HG03520 (cell line): Measurements from ENCODE around the gene DUSP1.

Experiments
- ATAC-seq: cut with Tn5 transposase; IDR thresholded peaks from one replicate; pipeline ENCODE4 v1.9.1; 2021; ENCODE audit warnings: mild to moderate bottlenecking, moderate library complexity; ENCODE audit not compliant: unreplicated experiment

Gene DUSP1

DNA sequence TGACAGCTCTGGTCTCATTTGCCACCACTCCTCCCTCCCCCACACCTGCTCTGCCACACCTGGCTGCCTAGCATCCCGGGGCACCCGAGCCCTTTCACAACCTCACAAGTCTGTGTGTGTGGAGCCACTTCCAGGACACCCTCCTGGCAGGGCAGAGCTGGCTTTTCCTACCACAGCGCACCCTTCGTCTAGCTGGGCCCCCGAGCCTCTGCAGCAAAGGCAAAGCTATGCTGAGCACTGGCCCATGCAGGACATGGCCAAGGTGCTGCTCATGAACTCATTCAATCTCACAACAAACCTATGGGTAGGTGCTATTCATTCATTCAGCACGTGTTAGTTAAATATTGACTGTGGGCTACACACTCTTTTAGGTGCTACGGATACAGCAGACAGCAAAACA, 43.4 kb downstream of the DUSP1 start:
- ATAC-seq: no peak

DNA sequence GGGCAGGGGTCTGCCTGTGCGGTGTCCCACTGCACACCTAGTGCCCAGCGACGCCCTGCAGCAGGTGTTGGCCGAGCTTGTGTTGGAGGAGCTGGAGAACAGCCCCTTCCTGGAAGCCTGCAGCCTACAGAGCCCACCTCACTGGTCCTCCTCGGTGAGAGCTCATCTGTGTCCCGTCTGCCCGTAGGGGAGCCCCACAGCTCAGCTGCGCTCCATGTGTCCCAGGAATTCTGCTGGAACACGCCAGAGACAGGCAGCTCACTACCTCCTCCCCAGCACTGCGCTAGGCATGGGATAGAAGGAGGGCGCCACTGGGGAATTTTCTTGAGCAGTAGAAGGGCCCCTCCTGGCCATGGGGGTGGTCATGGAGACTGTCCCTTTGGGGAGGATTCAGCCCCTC, 44.0 kb downstream of the DUSP1 start:
- ATAC-seq: no peak

DNA sequence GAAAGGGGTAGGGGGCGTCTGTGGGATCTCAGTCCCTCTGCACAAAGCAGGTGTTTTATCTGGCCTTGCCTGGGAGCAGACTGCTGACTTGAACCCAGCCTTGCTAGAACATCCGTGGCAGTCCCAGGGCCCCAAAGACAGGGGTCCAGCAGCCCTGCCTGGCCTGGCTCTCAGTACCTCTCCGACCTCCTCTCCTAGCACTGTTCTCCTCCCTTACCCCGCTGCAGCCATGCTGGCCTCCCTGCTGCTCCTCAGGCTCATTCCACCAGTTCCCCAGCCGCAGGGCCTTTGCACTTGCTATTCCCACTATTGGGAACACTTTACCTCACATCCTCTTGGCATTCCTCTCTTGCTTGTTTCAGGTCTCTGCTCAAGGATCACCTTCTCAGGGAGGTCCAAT, 45.2 kb downstream of the DUSP1 start:
- no peak for ATAC-seq

DNA sequence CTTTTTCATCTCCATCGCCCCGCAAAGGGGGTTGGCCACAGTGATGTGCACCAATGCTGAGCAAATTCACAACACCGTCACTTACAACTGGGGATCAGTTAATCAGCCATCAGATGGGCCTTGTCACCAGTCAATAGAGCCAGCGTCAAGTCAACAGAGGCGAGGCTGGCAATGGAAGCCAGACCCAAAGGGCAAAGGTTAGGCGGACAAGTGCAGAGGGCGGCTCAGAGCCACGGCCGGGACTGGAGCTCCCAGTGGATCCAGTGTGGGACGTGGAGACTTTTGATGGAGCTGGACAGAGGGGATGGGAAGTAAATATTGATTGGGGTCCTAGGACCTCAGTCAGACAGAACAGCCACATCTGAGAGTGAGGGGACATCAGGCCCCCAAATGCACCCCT, 45.7 kb downstream of the DUSP1 start:
- ATAC-seq: no peak

DNA sequence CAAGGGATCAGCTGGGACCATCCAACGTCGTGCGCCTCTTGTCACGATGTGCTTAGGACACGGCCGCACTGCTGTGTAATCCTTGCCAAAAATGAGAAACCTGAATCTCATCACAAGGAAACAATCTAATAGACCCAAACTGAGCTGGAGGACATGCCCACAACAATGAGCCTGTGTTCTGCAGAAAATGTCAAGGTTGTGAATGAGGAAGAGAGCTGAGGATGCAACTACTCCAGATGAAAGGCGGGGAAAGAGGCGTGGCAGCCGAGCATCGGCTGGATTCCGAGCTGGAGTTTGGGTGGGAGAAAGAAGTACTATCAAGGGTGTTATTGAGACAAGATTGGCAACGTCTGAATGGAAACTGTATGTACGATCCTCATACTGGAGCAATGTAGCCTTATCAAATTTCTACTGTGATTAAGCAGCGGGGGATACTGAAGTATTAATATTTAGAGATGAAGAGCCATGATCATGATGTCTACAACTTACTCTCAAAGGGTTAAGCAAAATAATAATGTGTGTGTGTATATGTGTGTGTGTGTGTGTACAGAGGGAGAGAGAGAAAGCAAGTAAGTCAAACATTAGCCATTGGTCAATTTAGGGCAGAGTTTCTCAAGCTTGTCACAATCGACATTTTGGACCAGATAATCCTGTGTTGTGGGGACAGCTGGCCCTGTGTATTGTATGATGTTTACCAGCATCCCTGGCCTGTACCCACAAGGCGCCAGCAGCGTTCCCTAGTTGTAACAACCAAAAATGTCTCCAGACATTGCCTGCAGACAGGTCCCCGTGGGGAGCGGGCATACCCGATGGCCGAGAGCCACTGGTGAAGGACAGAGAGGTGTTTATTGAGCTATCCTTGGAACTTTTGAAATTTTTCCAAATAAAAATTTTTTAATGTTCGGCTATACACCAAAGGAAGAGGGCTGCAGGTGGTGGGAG, 46.5 kb downstream of the DUSP1 start:
- no peak for ATAC-seq

DNA sequence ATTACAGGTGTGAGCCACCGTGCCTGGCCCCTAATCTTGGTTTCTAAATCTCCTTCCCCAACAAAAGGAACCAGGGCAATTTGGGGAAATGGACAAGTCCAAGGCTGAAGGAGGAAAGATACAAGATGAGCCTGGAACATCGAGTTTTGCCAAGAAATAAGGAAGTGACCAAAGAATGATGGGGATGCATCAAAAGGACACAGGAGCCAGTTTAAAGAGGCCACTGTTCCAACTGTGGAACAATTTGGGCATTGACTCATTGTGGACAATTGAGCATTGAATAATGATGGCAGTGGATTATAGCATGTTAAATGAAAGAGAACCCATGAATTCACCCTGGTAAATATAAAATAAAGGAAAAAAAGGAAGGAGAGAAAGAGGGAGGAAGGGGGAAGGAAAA, 47.5 kb downstream of the DUSP1 start:
- ATAC-seq: no peak

DNA sequence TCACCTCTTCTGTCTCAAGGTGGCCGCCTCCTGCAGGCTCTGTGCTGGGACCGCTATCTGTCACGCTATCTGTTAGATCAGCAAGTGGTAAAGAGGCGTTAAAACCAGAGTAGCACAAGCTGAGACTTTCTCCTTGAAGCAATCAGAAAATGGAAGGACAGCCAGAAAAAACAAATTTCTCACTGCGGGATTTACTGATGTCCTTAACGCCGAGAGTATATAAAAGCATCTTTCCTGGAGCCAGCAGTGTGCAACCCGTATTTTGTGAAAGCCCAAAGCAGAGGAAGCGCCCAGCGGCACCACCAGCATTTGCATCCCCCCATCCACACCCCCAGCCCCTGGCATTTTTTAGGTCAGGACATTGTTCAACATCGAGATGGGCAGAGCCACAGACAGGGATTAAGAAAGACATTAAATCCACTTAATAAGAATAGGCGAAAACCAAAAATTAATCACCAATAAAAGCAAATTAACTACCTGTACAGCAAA, 48.6 kb downstream of the DUSP1 start:
- ATAC-seq: no peak

DNA sequence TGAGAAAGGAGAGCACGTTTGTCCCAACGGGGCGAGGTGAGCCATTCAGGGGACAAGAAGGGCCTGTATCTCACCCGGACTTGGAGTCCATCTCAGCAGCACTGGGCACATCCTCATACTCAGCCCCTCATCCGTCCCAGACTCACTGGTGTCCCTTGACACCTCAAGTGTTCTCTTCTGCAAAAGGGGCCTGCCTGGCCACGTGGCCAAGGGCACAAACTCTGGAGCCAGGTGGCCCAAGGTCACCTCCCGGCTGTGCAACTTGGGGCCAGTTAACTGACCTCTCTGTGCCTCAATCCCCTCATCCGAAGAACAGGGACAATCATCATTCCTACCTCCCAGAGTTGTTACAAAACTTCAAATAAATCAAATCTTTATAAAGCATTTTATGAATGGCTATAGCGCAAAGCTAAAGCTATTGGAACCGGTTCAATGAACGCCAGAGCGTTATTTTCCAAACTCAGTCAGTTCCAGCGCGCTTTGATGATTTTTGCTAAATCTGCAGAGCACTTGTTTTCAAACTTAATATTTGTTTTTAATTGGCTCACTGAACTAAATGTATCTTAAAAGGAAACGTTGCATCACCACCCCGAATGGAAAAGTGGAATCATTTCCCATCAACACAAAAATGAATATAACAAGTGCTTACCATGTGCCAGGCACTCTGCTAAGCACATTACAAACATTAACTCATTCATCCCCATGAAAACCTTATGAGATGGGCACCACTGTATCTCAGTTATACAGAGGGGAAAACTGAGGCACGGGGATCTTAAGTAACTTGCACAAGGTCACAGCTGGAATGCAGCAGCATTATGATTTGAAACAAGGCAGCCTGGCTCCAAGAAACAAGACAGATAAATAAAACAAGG, 49.3 kb downstream of the DUSP1 start:
- ATAC-seq: no peak

DNA sequence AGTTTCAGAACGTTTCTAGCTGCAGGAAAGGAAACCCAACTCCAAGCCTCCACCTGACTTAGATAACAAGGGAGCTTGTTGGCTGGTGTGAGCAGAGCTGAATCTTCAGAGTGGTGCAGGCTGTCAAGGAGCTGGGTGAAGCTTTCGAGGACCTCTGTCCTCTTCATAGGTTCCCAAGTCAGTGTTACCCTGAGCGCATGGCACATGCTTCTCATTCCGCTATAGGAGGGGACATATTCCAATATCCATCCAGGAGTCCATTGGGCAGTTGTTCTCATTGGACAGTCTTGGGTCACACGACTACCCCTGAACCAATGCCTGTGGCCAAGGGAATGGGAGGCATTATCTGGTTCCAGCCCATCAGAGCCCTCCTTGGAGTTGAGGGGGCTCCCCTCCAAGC, 50.3 kb downstream of the DUSP1 start:
- no peak for ATAC-seq

DNA sequence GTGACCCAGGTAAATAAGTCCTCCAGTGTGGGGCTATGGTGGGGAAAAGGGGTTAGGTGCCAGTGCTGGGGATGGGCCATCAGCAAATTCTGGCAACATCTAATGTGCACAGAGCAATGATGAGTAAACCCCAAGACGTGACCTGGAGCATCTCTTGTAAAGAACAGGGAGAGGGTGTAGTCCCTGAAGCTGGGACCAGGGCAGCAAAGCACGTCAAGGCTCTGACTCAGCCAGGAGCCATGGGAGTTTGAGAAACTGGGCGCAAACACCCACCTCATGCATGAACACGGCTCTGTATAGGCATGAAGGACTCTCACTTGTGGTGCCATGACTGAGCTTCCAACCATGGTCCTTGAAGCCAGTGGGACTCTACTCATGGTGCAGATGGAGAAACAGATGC, 51.8 kb downstream of the DUSP1 start:
- no peak for ATAC-seq

DNA sequence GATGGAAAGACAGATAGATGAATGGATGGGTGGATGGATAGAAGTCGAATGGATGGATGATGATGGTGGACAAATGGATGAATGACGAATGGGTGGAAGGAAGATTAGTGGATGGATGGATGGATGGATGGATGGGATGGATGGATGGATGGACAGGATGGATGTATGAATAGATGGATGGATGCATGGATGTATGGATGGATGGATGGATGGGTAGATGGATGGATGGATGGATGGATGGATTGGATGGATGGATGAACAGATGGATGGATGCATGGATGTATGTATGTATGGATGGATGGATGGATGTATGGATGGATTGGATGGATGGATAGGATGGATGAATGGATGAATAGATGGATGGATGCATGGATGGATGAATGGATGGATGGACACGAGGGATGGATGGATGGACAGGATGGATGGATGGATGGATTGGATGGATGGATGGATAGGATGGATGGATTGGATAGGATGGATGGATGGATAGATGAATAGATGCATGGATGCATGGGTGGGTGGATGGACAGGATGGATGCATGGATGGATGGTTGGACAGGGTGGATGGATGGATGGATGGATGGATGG, 52.4 kb downstream of the DUSP1 start:
- ATAC-seq: no peak
